GM13976 (cell line): Measurements from ENCODE around the gene CEP41.

ENCODE experiments used
- DNase-seq: peaks from one replicate; pipeline ENCODE4 v3.0.0; 2012; ENCODE audit warnings: low spot score
- CTCF ChIP-seq: IDR thresholded peaks from 2 replicates; pipeline ENCODE4 v1.5.1; 2012; ENCODE audit warnings: borderline replicate concordance, mild to moderate bottlenecking; ENCODE audit not compliant: insufficient read depth; ENCODE audit errors: extremely low read depth, missing control alignments, control extremely low read depth
- in situ Hi-C: fragments of 300-500 bp; cut with MboI; formaldehyde crosslinking; loops from one replicate; pipeline ENCODE4 v1.12.0; 2022; ENCODE audit warnings: low sequenced_read_pairs, mixed read lengths, inconsistent platforms; ENCODE audit not compliant: unreplicated experiment

The CEP41 gene

GRCh38 chr7:130350945-130351790 lies 89.6 kb downstream of the CEP41 start:
- in situ Hi-C loops: no loop called here
- no peak for TF ChIP-seq CTCF
- DNase-seq: peak; percentile 76

GRCh38 chr7:130349911-130350782 lies 90.7 kb downstream of the CEP41 start:
- in situ Hi-C loops: no loop called here
- TF ChIP-seq CTCF: no peak
- peak; percentile 45 for DNase-seq

GRCh38 chr7:130346941-130347340 lies 93.9 kb downstream of the CEP41 start:
- in situ Hi-C loops: no loop called here
- no peak for TF ChIP-seq CTCF
- DNase-seq: no peak

- no peak for DNase-seq
- in situ Hi-C loops: no loop called here
These were observed 94.5 kb downstream of the CEP41 start for GRCh38 chr7:130346177-130346905.

GRCh38 chr7:130345725-130346124 lies 95.1 kb downstream of the CEP41 start:
- no peak for DNase-seq
- in situ Hi-C loops: no loop called here
- no peak for TF ChIP-seq CTCF

More at GRCh38 chr7:130346177-130346905, 94.5 kb downstream of the CEP41 start:
- TF ChIP-seq CTCF: no peak

- in situ Hi-C loops: no loop called here
- TF ChIP-seq CTCF: no peak
- no peak for DNase-seq
These were observed 95.7 kb downstream of the CEP41 start for GRCh38 chr7:130345136-130345535.
